ENCODE measurements around the gene CHRNA4. TPM values are rescaled to one million over a fixed set of nuclear protein-coding genes. Genes with fewer than 3 reads are reported as not detected.

The CHRNA4 gene
- total and polyA plus RNA-seq, 11 donors = 0.06 to 1.5 (median 0.37) TPM; not detected in 5

DNA sequence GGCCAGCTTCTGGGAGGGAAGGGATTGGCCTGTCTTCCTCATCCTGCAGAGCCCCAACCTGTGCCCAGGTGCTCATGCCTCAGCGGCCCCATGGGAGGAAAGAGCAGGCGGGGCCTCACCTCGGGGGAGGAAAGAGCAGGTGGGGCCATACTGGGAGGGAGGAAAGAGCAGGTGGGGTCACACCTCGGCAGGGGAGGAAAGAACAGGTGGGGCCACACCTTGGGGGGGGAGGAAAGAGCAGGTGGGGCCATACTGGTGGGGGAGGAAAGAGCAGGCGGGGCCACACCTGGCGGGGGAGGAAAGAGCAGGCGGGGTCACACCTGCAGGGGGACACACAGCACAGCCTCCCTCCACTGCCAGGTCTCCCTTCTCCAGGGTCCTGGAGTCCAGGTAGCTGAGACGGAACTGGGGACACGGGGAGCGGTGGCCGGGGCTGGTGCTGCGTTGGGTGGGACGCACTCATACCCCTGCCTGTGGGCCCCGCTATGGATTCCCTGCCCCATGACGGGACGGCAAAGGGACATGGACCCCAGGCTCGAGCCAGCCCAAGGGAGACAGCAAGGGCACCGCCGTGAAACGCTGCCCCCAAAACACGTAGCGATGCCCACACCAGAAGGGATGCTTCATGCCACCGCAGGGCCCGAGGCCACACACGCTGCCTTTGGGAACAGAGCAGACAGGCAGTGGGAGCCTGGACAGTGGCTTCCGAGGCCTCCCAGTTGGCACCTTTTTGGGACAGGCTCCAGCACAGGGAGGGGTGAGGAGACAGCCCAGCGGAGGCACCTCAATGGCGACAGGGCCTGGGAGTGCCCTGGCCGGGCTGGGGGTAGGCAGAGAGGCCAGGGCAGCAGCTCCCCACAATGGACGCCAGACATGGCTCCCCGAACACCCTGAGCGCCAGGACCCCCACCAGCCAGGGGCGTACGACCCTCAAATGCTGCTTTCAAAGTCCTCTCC, 43.3 kb upstream of the CHRNA4 start:
- no peak overlapping the region for H3K27ac ChIP-seq
- DNase-seq (no peak), ATAC-seq (no peak)
- 67 to 77% (median 72%) methylated on average over 25 to 34 of the region's 34 CpGs for WGBS, 4 donors
- H3K9me3 ChIP-seq = no peaks in the 10 kb centered on the region
- no peaks in the 10 kb centered on the region for H3K36me3 ChIP-seq
- intact Hi-C loops (cut with DNase I) = no loop called here
- peaks cover 0 to 8% (median 0%) of the 10 kb centered on the region in 9 donors for H3K27me3 ChIP-seq
- no peak for TF ChIP-seq POLR2A (IDR thresholded peaks at IDR 0.05)
- TF ChIP-seq, protein P1, sequence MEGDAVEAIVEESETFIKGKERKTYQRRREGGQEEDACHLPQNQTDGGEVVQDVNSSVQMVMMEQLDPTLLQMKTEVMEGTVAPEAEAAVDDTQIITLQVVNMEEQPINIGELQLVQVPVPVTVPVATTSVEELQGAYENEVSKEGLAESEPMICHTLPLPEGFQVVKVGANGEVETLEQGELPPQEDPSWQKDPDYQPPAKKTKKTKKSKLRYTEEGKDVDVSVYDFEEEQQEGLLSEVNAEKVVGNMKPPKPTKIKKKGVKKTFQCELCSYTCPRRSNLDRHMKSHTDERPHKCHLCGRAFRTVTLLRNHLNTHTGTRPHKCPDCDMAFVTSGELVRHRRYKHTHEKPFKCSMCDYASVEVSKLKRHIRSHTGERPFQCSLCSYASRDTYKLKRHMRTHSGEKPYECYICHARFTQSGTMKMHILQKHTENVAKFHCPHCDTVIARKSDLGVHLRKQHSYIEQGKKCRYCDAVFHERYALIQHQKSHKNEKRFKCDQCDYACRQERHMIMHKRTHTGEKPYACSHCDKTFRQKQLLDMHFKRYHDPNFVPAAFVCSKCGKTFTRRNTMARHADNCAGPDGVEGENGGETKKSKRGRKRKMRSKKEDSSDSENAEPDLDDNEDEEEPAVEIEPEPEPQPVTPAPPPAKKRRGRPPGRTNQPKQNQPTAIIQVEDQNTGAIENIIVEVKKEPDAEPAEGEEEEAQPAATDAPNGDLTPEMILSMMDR (IDR thresholded peaks at IDR 0.05) = no peak
- no peak overlapping the region for H3K4me3 ChIP-seq
- no peaks in the 10 kb centered on the region for H3K4me1 ChIP-seq

DNA sequence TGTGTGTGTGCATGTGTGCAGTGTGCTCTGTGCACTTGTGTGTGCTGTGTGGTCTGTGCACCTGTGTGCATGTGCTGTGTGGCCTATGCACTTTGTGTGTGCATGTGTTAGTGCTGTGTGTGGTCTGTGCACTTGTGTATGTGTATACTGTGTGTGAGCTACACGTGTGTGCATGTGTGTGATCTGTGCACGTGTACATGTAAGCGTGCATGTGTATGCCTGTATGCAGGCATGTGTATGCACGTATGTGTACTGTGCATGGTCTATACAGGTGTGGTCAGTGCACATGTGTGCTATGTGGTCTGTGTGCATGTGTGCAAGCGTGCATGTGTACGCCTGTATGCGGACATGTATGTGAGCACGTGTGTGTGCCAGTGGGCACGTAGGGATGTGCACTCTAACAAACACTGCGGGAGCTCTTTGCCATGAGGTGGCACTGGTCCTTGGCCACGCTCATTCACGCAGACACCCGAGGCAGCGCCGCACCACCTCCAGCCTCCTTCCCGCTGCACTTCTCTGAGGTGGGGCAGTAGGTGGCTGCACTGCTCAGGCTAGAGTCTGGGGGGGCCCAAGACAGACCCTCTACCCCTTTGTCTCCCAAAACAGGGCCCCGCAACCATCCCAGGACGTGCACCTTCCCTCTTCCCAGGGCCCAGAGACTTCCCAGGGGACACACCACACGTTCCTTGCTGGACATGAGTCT, 42.4 kb upstream of the CHRNA4 start:
- no peak for DNase-seq
- TF ChIP-seq POLR2A (IDR thresholded peaks at IDR 0.05) = no peak
- TF ChIP-seq, protein P1 (IDR thresholded peaks at IDR 0.05) = no peak
- ATAC-seq = no peak
- H3K4me3 ChIP-seq = no peak overlapping the region
- H3K27ac ChIP-seq = no peak overlapping the region
- intact Hi-C loops (cut with DNase I) = no loop called here
- WGBS, 4 donors = 80 to 89% (median 83%) methylated on average over 13 to 19 of the region's 19 CpGs
- H3K9me3 ChIP-seq = no peaks in the 10 kb centered on the region
- no peaks in the 10 kb centered on the region for H3K36me3 ChIP-seq
- H3K27me3 ChIP-seq = peaks cover 0 to 8% (median 0%) of the 10 kb centered on the region in 9 donors
- no peaks in the 10 kb centered on the region for H3K4me1 ChIP-seq

DNA sequence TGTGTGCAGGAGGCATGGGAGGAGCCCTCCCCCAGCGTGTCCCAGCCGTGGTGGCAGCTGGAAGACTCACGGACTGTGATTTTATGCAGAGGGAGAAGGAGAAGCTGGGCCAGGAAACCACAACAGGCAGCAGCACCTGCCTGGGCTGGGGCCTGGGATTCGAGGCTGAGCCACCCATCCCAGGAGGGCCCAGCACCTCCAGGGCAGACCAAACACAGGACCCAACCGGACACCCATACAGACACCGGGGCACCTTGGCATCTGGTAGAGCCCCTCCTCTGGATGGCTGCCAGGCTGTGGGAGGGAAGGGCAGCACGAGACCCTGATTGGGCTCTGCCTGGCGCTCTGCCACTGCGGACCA, 41.7 kb upstream of the CHRNA4 start:
- no peaks in the 10 kb centered on the region for H3K4me1 ChIP-seq
- TF ChIP-seq, protein P1 (IDR thresholded peaks at IDR 0.05) = no peak
- TF ChIP-seq POLR2A (IDR thresholded peaks at IDR 0.05) = no peak
- H3K27me3 ChIP-seq = peaks cover 0 to 8% (median 0%) of the 10 kb centered on the region in 9 donors
- H3K4me3 ChIP-seq = no peak overlapping the region
- no peak for DNase-seq
- no peaks in the 10 kb centered on the region for H3K36me3 ChIP-seq
- no peak overlapping the region for H3K27ac ChIP-seq
- WGBS, 4 donors = 44 to 56% (median 45%) methylated on average over 5 to 9 of the region's 9 CpGs
- intact Hi-C loops (cut with DNase I) = no loop called here
- no peak for ATAC-seq
- no peaks in the 10 kb centered on the region for H3K9me3 ChIP-seq

DNA sequence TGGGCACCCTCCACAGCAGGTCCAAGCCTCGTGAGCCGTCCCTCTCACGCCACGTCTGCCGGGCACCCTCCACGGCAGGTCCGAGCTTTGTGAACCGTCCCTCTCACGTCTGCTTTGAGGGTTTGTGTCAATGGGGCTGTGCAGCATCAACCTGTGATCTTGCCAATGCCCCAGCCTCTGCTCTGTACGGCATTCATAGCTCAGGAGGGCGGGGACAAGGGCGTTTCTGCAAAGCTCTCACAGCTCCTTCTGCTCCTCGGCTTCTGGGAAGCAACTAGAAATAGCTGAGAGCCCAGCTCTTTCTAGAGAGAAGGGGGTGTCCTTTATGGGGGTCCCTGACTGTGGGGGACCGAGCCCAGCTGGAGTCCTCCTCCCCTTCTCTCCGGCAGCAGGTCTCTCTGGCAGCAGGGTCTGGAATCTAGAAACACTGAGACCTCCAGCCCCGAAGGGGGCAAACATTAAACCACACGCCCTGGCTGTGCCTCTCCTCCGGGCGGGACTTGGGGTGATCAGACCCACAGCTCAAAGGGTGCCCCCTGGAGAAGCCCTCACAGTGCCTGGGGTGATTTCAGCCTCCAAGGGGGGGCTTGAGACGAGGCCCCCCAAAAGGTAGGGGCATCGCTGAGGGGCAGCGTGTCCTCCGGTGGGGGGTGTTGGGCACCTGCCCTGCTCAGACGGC, 41.2 kb upstream of the CHRNA4 start:
- H3K27ac ChIP-seq = no peak overlapping the region
- H3K36me3 ChIP-seq = no peaks in the 10 kb centered on the region
- no peak overlapping the region for H3K4me3 ChIP-seq
- TF ChIP-seq POLR2A (IDR thresholded peaks at IDR 0.05) = no peak
- TF ChIP-seq, protein P1 (IDR thresholded peaks at IDR 0.05) = no peak
- H3K9me3 ChIP-seq = no peaks in the 10 kb centered on the region
- WGBS, 4 donors = 53 to 60% (median 58%) methylated on average over 17 to 24 of the region's 24 CpGs
- no peaks in the 10 kb centered on the region for H3K4me1 ChIP-seq
- DNase-seq = no peak
- intact Hi-C loops (cut with DNase I) = no loop called here
- ATAC-seq = no peak
- H3K27me3 ChIP-seq = peaks cover 0 to 12% (median 0%) of the 10 kb centered on the region in 9 donors
